ENCODE results near the gene HOXD11. TPM values are rescaled to one million over a fixed set of nuclear protein-coding genes. Genes with fewer than 3 reads are reported as not detected.
A peak's percentile ranks its signal among the peaks of the same experiment; 100 is the strongest.

The HOXD11 gene
- total RNA-seq, 1 donor from 2014 or later, result not detected

- no peak for DNase-seq (ENCODE audit: low read depth in 2 of 2)
Observed at GRCh38 chr2:176081376-176081836, 25.7 kb upstream of the HOXD11 start.

- no peak for DNase-seq (ENCODE audit: low read depth in 2 of 2)
Observed at GRCh38 chr2:176081837-176082524, 25.1 kb upstream of the HOXD11 start.

GRCh38 chr2:176082525-176082823 lies 24.6 kb upstream of the HOXD11 start:
- DNase-seq (ENCODE audit: low read depth in 2 of 2), result no peak

GRCh38 chr2:176082824-176083751 lies 24.0 kb upstream of the HOXD11 start:
- no peak for DNase-seq (ENCODE audit: low read depth in 2 of 2)

GRCh38 chr2:176083796-176084261 lies 23.3 kb upstream of the HOXD11 start, which contains the start of gene EVX2:
TSS of gene EVX2 (minus strand) at chr2:176083962. CDS start at chr2:176083776, 186 bp downstream.
- DNase-seq (ENCODE audit: low read depth in 2 of 2), result no peak

- no peak for DNase-seq (ENCODE audit: low read depth in 2 of 2)
Observed at GRCh38 chr2:176084611-176085119, 22.4 kb upstream of the HOXD11 start.

GRCh38 chr2:176085120-176085788 lies 21.8 kb upstream of the HOXD11 start:
- DNase-seq (ENCODE audit: low read depth in 2 of 2), result no peak

- peak; percentile 54 to 60 for DNase-seq (ENCODE audit: low read depth in 2 of 2)
Observed at GRCh38 chr2:176085861-176086771, 21.0 kb upstream of the HOXD11 start.

- DNase-seq (ENCODE audit: low read depth in 2 of 2), result no peak
Observed at GRCh38 chr2:176087330-176088047, 19.6 kb upstream of the HOXD11 start.

GRCh38 chr2:176088048-176088936 lies 18.8 kb upstream of the HOXD11 start:
- peak; percentile 54 to 64 for DNase-seq (ENCODE audit: low read depth in 2 of 2)

- no peak for DNase-seq (ENCODE audit: low read depth in 2 of 2)
Observed at GRCh38 chr2:176088937-176089842, 17.9 kb upstream of the HOXD11 start.

GRCh38 chr2:176089843-176090395 lies 17.2 kb upstream of the HOXD11 start:
- no peak for DNase-seq (ENCODE audit: low read depth in 2 of 2)

GRCh38 chr2:176090862-176091261 lies 16.2 kb upstream of the HOXD11 start:
- DNase-seq (ENCODE audit: low read depth in 2 of 2), result no peak

- no peak for DNase-seq (ENCODE audit: low read depth in 2 of 2)
Observed at GRCh38 chr2:176091329-176092258, 15.5 kb upstream of the HOXD11 start.

- DNase-seq (ENCODE audit: low read depth in 2 of 2), result no peak
Observed at GRCh38 chr2:176092270-176093144, 14.6 kb upstream of the HOXD11 start, which contains the start of gene HOXD13. TSS of gene HOXD13 (plus strand) at chr2:176092721. CDS start at chr2:176092891, 170 bp downstream.
